Uterus (tissue), 4 donors: ENCODE measurements around the gene IL1RAP. TPM values are rescaled to one million over a fixed set of nuclear protein-coding genes. Genes with fewer than 3 reads are reported as not detected.

Experiments used
- DNase-seq, 2 donors: peaks; one replicate each; pipeline ENCODE4 v3.0.0-alpha.2; 2019 to 2020
- H3K27ac ChIP-seq, 2 donors: fragments of 200-600 bp; sonication (generic); 1 replicate in 1 of 2; 2 replicates in 1 of 2; pipeline ENCODE4 v1.5.1; 2016 to 2018
- H3K27me3 ChIP-seq, 2 donors: fragments of 200-600 bp; sonication (generic); one replicate each; pipeline ENCODE4 v1.5.1; 2018 to 2019; ENCODE audit warnings: control low read depth in 1 of 2
- H3K36me3 ChIP-seq, 2 donors: fragments of 200-600 bp; sonication (generic); one replicate each; pipeline ENCODE4 v1.5.1; 2019; ENCODE audit warnings: control low read depth in 1 of 2
- H3K4me1 ChIP-seq, 2 donors: fragments of 200-600 bp; sonication (generic); one replicate each; pipeline ENCODE4 v1.5.1; 2018 to 2019; ENCODE audit warnings: control low read depth in 1 of 2
- H3K4me3 ChIP-seq, 2 donors: fragments of 200-600 bp; sonication (generic); 1 replicate in 1 of 2; 2 replicates in 1 of 2; pipeline ENCODE4 v1.5.1; 2018 to 2019; ENCODE audit warnings: mild to moderate bottlenecking in 1 of 2
- H3K9me3 ChIP-seq, 2 donors: fragments of 200-600 bp; sonication (generic); one replicate each; pipeline ENCODE4 v1.5.1; 2019; ENCODE audit warnings: control low read depth in 1 of 2
- CTCF ChIP-seq, 4 experiments: fragments of 200-600 bp in 2 of 4; fragments of 450-650 bp in 2 of 4; sonication (generic) in 2 of 4; IDR thresholded peaks; one replicate each; pipeline ENCODE4 v1.5.1; 2016 to 2019; ENCODE audit warnings: antibody characterized with exemption in 4 of 4, mild to moderate bottlenecking in 2 of 4, moderate library complexity in 1 of 4
- POLR2A ChIP-seq, 2 donors: fragments of 450-650 bp; IDR thresholded peaks; one replicate each; pipeline ENCODE4 v1.6.1; 2016; ENCODE audit warnings: antibody characterized with exemption in 2 of 2, mild to moderate bottlenecking in 1 of 2, moderate library complexity in 1 of 2
- intact Hi-C: fragments of 100-400 bp; cut with DNase I; formaldehyde crosslinking; loops from one replicate; pipeline ENCODE4 v1.15.1; 2023; ENCODE audit warnings: low total_unique reads
- total RNA-seq, 4 donors: library from RNA; depleted of rRNA in 3 of 4; stranded (reverse); fragments of >200 nt in 3 of 4; gene quantifications; one replicate each; pipeline versions ENCODE4 v1.1.0 to v1.2.4, GENCODE V29; 2014 to 2023
- donor health status: DM: yes; HTN: yes; CAD: no.

The IL1RAP gene
- total RNA-seq, 4 donors from 2014 or later = 2.8 to 26.8 (median 10.4) TPM

GRCh38 chr3:190568036-190568435, 54.2 kb downstream of the IL1RAP start:
- Histone ChIP-seq H3K4me1 (peaks cover 0 to 6% of the 10 kb centered on the region in 2 donors), H3K27me3 (no peaks in the 10 kb centered on the region), H3K36me3 (no peaks in the 10 kb centered on the region), H3K27ac (no peak overlapping the region), H3K9me3 (no peaks in the 10 kb centered on the region), H3K4me3 (no peak overlapping the region)
- TF ChIP-seq POLR2A (IDR thresholded peaks at IDR 0.05) (no peak), CTCF (IDR thresholded peaks at IDR 0.05) (no peak)
- DNase-seq = no peak
- intact Hi-C loops = no loop called here

- no peaks in the 10 kb centered on the region for H3K4me1 ChIP-seq
- H3K27ac ChIP-seq = no peak overlapping the region
- intact Hi-C loops = no loop called here
- no peaks in the 10 kb centered on the region for H3K9me3 ChIP-seq
- H3K4me3 ChIP-seq = no peak overlapping the region
- TF ChIP-seq POLR2A (IDR thresholded peaks at IDR 0.05) = no peak
- TF ChIP-seq CTCF (IDR thresholded peaks at IDR 0.05) = no peak
- no peaks in the 10 kb centered on the region for H3K27me3 ChIP-seq
- no peak for DNase-seq
- H3K36me3 ChIP-seq = no peaks in the 10 kb centered on the region
These were observed 60.6 kb downstream of the IL1RAP start for GRCh38 chr3:190574473-190574872.

GRCh38 chr3:190575437-190576185, 61.7 kb downstream of the IL1RAP start:
- Histone ChIP-seq H3K36me3 (no peaks in the 10 kb centered on the region), H3K4me1 (no peaks in the 10 kb centered on the region), H3K4me3 (no peak overlapping the region), H3K27ac (no peak overlapping the region), H3K27me3 (no peaks in the 10 kb centered on the region), H3K9me3 (no peaks in the 10 kb centered on the region)
- intact Hi-C loops = no loop called here
- TF ChIP-seq POLR2A (IDR thresholded peaks at IDR 0.05) (no peak), CTCF (IDR thresholded peaks at IDR 0.05) (no peak)
- DNase-seq = no peak

- H3K36me3 ChIP-seq = no peaks in the 10 kb centered on the region
- intact Hi-C loops = no loop called here
- H3K4me1 ChIP-seq = no peaks in the 10 kb centered on the region
- no peak for DNase-seq
- no peak overlapping the region for H3K4me3 ChIP-seq
- TF ChIP-seq CTCF (IDR thresholded peaks at IDR 0.05) (no peak), POLR2A (IDR thresholded peaks at IDR 0.05) (no peak)
- no peak overlapping the region for H3K27ac ChIP-seq
- H3K27me3 ChIP-seq = no peaks in the 10 kb centered on the region
- H3K9me3 ChIP-seq = no peaks in the 10 kb centered on the region
These were observed 63.3 kb downstream of the IL1RAP start for GRCh38 chr3:190577225-190577624.

- DNase-seq = no peak
- no peak for TF ChIP-seq CTCF (IDR thresholded peaks at IDR 0.05)
- no peak for TF ChIP-seq POLR2A (IDR thresholded peaks at IDR 0.05)
- H3K36me3 ChIP-seq = no peaks in the 10 kb centered on the region
- intact Hi-C loops = no loop called here
- no peaks in the 10 kb centered on the region for H3K4me1 ChIP-seq
- no peak overlapping the region for H3K4me3 ChIP-seq
- H3K27me3 ChIP-seq = no peaks in the 10 kb centered on the region
- no peaks in the 10 kb centered on the region for H3K9me3 ChIP-seq
- no peak overlapping the region for H3K27ac ChIP-seq
These were observed 65.7 kb downstream of the IL1RAP start for GRCh38 chr3:190579514-190580137.
